ENCODE results near the gene ZSWIM9.

ZSWIM9 gene

GRCh38 chr19:48176226-48176625 is 5.7 kb downstream of the ZSWIM9 start:
- no peak for DNase-seq

- no peak for DNase-seq
These were observed 11.0 kb downstream of the ZSWIM9 start for GRCh38 chr19:48181505-48181904.

- no peak for DNase-seq
These were observed 12.0 kb downstream of the ZSWIM9 start for GRCh38 chr19:48182434-48182833.

GRCh38 chr19:48183356-48183755 is 12.9 kb downstream of the ZSWIM9 start:
- no peak for DNase-seq

- no peak for DNase-seq
These were observed 15.5 kb downstream of the ZSWIM9 start for GRCh38 chr19:48186015-48186414.

GRCh38 chr19:48186541-48186991 is 16.1 kb downstream of the ZSWIM9 start:
- DNase-seq, result no peak

- DNase-seq, result peak; percentile 20
These were observed 19.9 kb downstream of the ZSWIM9 start for GRCh38 chr19:48190288-48190884.

GRCh38 chr19:48190885-48191284 is 20.4 kb downstream of the ZSWIM9 start:
- DNase-seq, result no peak

- DNase-seq, result no peak
These were observed 22.3 kb downstream of the ZSWIM9 start for GRCh38 chr19:48192750-48193149.

GRCh38 chr19:48194041-48194843 is 23.8 kb downstream of the ZSWIM9 start:
- DNase-seq, result peak; percentile 53

- DNase-seq, result no peak
These were observed 24.7 kb downstream of the ZSWIM9 start for GRCh38 chr19:48194844-48195830.

- DNase-seq, result no peak
These were observed 25.9 kb downstream of the ZSWIM9 start for GRCh38 chr19:48196321-48196763.

- DNase-seq, result no peak
These were observed 26.6 kb downstream of the ZSWIM9 start for GRCh38 chr19:48196933-48197665.

GRCh38 chr19:48203222-48203793 is 32.8 kb downstream of the ZSWIM9 start:
- DNase-seq, result peak; percentile 69

GRCh38 chr19:48203794-48204628 is 33.5 kb downstream of the ZSWIM9 start:
- peak; percentile 98 for DNase-seq

- DNase-seq, result peak; percentile 87
These were observed 36.1 kb downstream of the ZSWIM9 start for GRCh38 chr19:48206397-48207093.

- no peak for DNase-seq
These were observed 39.5 kb downstream of the ZSWIM9 start for GRCh38 chr19:48210005-48210404.

- no peak for DNase-seq
These were observed 43.5 kb downstream of the ZSWIM9 start for GRCh38 chr19:48213959-48214358.

- DNase-seq, result no peak
These were observed 46.5 kb downstream of the ZSWIM9 start for GRCh38 chr19:48216933-48217332.

GRCh38 chr19:48218997-48219396 is 48.5 kb downstream of the ZSWIM9 start:
- DNase-seq, result no peak

Measured in hematopoietic multipotent progenitor cell treated with erythropoietin and hydrocortisone succinate and interleukin-3 and kit ligand, for 6 days (in vitro differentiated cells).